NB4 (cell line): Measurements from ENCODE around the gene LNX2.

Experiments
- DNase-seq: peaks from one replicate; pipeline ENCODE4 v3.0.0; 2010; ENCODE audit warnings: low read depth
- H3K4me3 ChIP-seq: one replicate; pipeline ENCODE4 v1.5.1; 2011; ENCODE audit warnings: mild to moderate bottlenecking, low read depth, low read length, moderate library complexity
- CTCF ChIP-seq: IDR thresholded peaks from one replicate; pipeline ENCODE4 v1.5.1; 2012; ENCODE audit warnings: low read depth, low read length
- MAX ChIP-seq: IDR thresholded peaks from 2 replicates; pipeline ENCODE4 v1.6.1; 2011; ENCODE audit warnings: low read depth, low read length
- MYC ChIP-seq: IDR thresholded peaks from 2 replicates; pipeline ENCODE4 v1.6.1; 2011; ENCODE audit warnings: low read depth, low read length
- POLR2A ChIP-seq: IDR thresholded peaks from 2 replicates; pipeline ENCODE4 v1.6.1; 2011; ENCODE audit warnings: mild to moderate bottlenecking; ENCODE audit not compliant: insufficient read length; ENCODE audit errors: extremely low read depth

Gene LNX2

GRCh38 chr13:27556109-27556508 is 64.2 kb downstream of the LNX2 start:
- no peak for DNase-seq
- TF ChIP-seq CTCF (no peak), POLR2A (no peak), MYC (no peak), MAX (no peak)
- H3K4me3 ChIP-seq, result no peak overlapping the region

GRCh38 chr13:27551562-27551961 is 68.8 kb downstream of the LNX2 start:
- no peak overlapping the region for H3K4me3 ChIP-seq
- DNase-seq, result no peak
- TF ChIP-seq CTCF (no peak), POLR2A (no peak), MYC (no peak), MAX (no peak)

- TF ChIP-seq CTCF (no peak), MYC (no peak), MAX (no peak), POLR2A (no peak)
- DNase-seq, result no peak
- H3K4me3 ChIP-seq, result no peak overlapping the region
These were observed 70.8 kb downstream of the LNX2 start for GRCh38 chr13:27549406-27549981.

GRCh38 chr13:27542220-27542619 is 78.1 kb downstream of the LNX2 start:
- TF ChIP-seq CTCF (no peak), POLR2A (no peak), MAX (no peak), MYC (no peak)
- no peak for DNase-seq
- no peak overlapping the region for H3K4me3 ChIP-seq

GRCh38 chr13:27541386-27541785 is 78.9 kb downstream of the LNX2 start:
- DNase-seq, result no peak
- no peak overlapping the region for H3K4me3 ChIP-seq
- no peak for TF ChIP-seq POLR2A
- no peak for TF ChIP-seq MAX

GRCh38 chr13:27536361-27537101 is 83.8 kb downstream of the LNX2 start:
- DNase-seq, result no peak
- H3K4me3 ChIP-seq, result no peak overlapping the region
- TF ChIP-seq POLR2A (no peak), MYC (no peak), CTCF (no peak), MAX (no peak)
